Globus pallidus (tissue), 1 donor: ENCODE data around the gene ACY1.
"Not testable (repeated sequence)": the region's sequence is repeated elsewhere in the genome, so short reads cannot be mapped to it uniquely, and the experiment has no call there.

Source experiments
- DNase-seq: peaks from one replicate; pipeline ENCODE4 v3.0.0-alpha.2; 2015; ENCODE audit warnings: low spot score

ACY1 gene

GRCh38 chr3:51983578-51984268 is 388 bp downstream of the ACY1 start:
- DNase-seq, result no peak

GRCh38 chr3:51984269-51984647 is 923 bp downstream of the ACY1 start:
- no peak for DNase-seq

GRCh38 chr3:51985063-51985462 is 1.7 kb downstream of the ACY1 start:
- DNase-seq, result no peak

GRCh38 chr3:51986010-51986947 is 2.9 kb downstream of the ACY1 start:
- DNase-seq, result no peak

- no peak for DNase-seq
Observed at GRCh38 chr3:51987568-51987967, 4.2 kb downstream of the ACY1 start.

GRCh38 chr3:51988286-51989146 is 5.2 kb downstream of the ACY1 start:
- no peak for DNase-seq

- not testable (repeated sequence) for DNase-seq
Observed at GRCh38 chr3:51990501-51990971, 7.2 kb downstream of the ACY1 start.

- DNase-seq, result no peak
Observed at GRCh38 chr3:51992017-51992682, 8.8 kb downstream of the ACY1 start.

GRCh38 chr3:51993657-51994056 is 10.3 kb downstream of the ACY1 start:
- DNase-seq, result not testable (repeated sequence)

- no peak for DNase-seq
Observed at GRCh38 chr3:51994530-51994929, 11.2 kb downstream of the ACY1 start.

GRCh38 chr3:51995346-51996163 is 12.2 kb downstream of the ACY1 start, which contains the start of gene RPL29:
RPL29 (minus strand) TSS chr3:51995895; CDS start chr3:51995461, 434 bp downstream.
- peak; percentile 93 for DNase-seq

GRCh38 chr3:51997172-51997571 is 13.8 kb downstream of the ACY1 start:
- no peak for DNase-seq

- DNase-seq, result no peak
Observed at GRCh38 chr3:51997935-51998596, 14.7 kb downstream of the ACY1 start.

- DNase-seq, result no peak
Observed at GRCh38 chr3:51998774-51999173, 15.4 kb downstream of the ACY1 start.

- DNase-seq, result no peak
Observed at GRCh38 chr3:51999846-52000245, 16.5 kb downstream of the ACY1 start.

GRCh38 chr3:52001443-52001974 is 18.2 kb downstream of the ACY1 start:
- DNase-seq, result no peak

GRCh38 chr3:52002748-52003147 is 19.4 kb downstream of the ACY1 start:
- no peak for DNase-seq

GRCh38 chr3:52004163-52004787 is 20.9 kb downstream of the ACY1 start:
- peak; percentile 83 for DNase-seq

GRCh38 chr3:52004906-52005395 is 21.6 kb downstream of the ACY1 start:
- no peak for DNase-seq
